Natural killer cell (primary cell): Measurements from ENCODE around the gene NME7. TPM values are rescaled to one million over a fixed set of nuclear protein-coding genes. Genes with fewer than 3 reads are reported as not detected.

Experiments
- ATAC-seq, 3 donors: fragments of 150-1000 bp in 2 of 3; fragments of 200-7000 bp in 1 of 3; cut with Tn5 transposase; 1 replicate in 1 of 3; 2 replicates in 2 of 3; pipeline ENCODE4 v1.10.0; 2021; ENCODE audit warnings: mild to moderate bottlenecking in 2 of 3, moderate library complexity in 2 of 3
- DNase-seq, 2 donors: peaks; one replicate each; pipeline versions ENCODE4 v3.0.0 to v3.0.0-alpha.2; 2013 to 2021; ENCODE audit warnings: mixed read lengths in 1 of 2
- H3K27ac ChIP-seq: one replicate; pipeline ENCODE4 v1.5.1; 2013; ENCODE audit warnings: mild to moderate bottlenecking, low read length
- H3K27me3 ChIP-seq: one replicate; pipeline ENCODE4 v1.6.1; 2013; ENCODE audit warnings: low read length; ENCODE audit not compliant: control insufficient read depth, insufficient read depth
- H3K36me3 ChIP-seq: one replicate; pipeline ENCODE4 v1.6.1; 2013; ENCODE audit warnings: low read length; ENCODE audit not compliant: control insufficient read depth, insufficient read depth
- H3K4me1 ChIP-seq: one replicate; pipeline ENCODE4 v1.6.1; 2013; ENCODE audit warnings: low read length; ENCODE audit not compliant: control insufficient read depth, insufficient read depth
- H3K4me3 ChIP-seq: one replicate; pipeline ENCODE4 v1.5.1; 2013; ENCODE audit warnings: low read length
- H3K9me3 ChIP-seq: one replicate; pipeline ENCODE4 v1.6.1; 2013; ENCODE audit warnings: low read length; ENCODE audit not compliant: control insufficient read depth, insufficient read depth
- H3K27ac Mint-ChIP-seq, 2 donors: one replicate each; pipeline ENCODE4 v1.8.0; 2022; ENCODE audit warnings: mild to moderate bottlenecking in 2 of 2, mixed read lengths in 2 of 2, moderate library complexity in 1 of 2
- H3K27me3 Mint-ChIP-seq, 2 donors: one replicate each; pipeline ENCODE4 v1.8.0; 2022; ENCODE audit warnings: low read depth in 2 of 2, mixed read lengths in 2 of 2
- H3K36me3 Mint-ChIP-seq: one replicate; pipeline ENCODE4 v1.8.0; 2022; ENCODE audit warnings: mixed read lengths
- H3K4me1 Mint-ChIP-seq, 2 donors: one replicate each; pipeline ENCODE4 v1.8.0; 2022; ENCODE audit warnings: mixed read lengths in 2 of 2
- H3K4me3 Mint-ChIP-seq: one replicate; pipeline ENCODE4 v1.8.0; 2022; ENCODE audit warnings: mild to moderate bottlenecking, moderate library complexity, mixed read lengths
- H3K9me3 Mint-ChIP-seq, 2 donors: one replicate each; pipeline ENCODE4 v1.8.0; 2022; ENCODE audit warnings: mixed read lengths in 2 of 2
- WGBS: methylation state at CpG from one replicate; pipeline ENCODE4 v1.1.7; 2013; ENCODE audit warnings: missing lambda C conversion rate; ENCODE audit not compliant: insufficient coverage; 5-methylcytosine and 5-hydroxymethylcytosine counted together
- intact Hi-C: fragments of 100-400 bp; cut with micrococcal nuclease; formaldehyde crosslinking; loops from one replicate; pipeline ENCODE4 v1.14.2; 2022
- total RNA-seq, 4 donors: library from RNA; stranded (reverse); fragments of 120-200 nt in 1 of 4; gene quantifications; one replicate each; pipeline versions ENCODE4 v1.2.3 to v1.2.4, GENCODE V29; 2013 to 2022
- TF ChIP-seq, protein P1 (sequence below): fragments of 200-600 bp; IDR thresholded peaks from one replicate; pipeline ENCODE4 v1.8.0; 2022; ENCODE audit warnings: antibody characterized with exemption

Gene NME7
- total RNA-seq, 3 donors from 2014 or later (not counting 1 experiment from before 2014, with no cell fraction given) = 5.2 to 9.9 (median 9.8) TPM

DNA sequence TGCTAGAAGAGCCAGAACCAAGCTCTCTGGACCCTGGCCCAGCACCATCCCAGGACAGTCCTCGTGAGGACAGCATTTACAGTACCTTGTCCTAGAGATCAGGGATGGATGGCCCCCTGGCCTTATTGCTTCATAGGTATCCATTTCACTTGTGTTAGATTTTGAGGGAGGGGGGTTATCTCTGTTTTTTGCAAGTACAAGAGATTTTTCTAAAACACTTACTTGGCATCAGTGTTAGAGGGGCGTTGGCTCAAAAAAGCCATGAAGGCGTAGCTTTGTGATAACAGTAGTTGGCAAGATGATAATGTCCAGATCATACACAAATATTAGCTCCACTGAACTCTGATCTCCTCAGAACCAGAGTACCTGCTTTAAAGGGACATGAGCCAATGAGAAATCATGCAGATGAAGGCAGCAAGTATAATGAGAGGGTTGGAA is 266.9 kb downstream of the NME7 start:
- no peak for DNase-seq
- TF ChIP-seq, protein P1, sequence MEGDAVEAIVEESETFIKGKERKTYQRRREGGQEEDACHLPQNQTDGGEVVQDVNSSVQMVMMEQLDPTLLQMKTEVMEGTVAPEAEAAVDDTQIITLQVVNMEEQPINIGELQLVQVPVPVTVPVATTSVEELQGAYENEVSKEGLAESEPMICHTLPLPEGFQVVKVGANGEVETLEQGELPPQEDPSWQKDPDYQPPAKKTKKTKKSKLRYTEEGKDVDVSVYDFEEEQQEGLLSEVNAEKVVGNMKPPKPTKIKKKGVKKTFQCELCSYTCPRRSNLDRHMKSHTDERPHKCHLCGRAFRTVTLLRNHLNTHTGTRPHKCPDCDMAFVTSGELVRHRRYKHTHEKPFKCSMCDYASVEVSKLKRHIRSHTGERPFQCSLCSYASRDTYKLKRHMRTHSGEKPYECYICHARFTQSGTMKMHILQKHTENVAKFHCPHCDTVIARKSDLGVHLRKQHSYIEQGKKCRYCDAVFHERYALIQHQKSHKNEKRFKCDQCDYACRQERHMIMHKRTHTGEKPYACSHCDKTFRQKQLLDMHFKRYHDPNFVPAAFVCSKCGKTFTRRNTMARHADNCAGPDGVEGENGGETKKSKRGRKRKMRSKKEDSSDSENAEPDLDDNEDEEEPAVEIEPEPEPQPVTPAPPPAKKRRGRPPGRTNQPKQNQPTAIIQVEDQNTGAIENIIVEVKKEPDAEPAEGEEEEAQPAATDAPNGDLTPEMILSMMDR = no peak
- no peaks in the 10 kb centered on the region for H3K36me3 ChIP-seq
- peaks cover 0 to 17% of the 10 kb centered on the region in 2 donors for H3K4me1 Mint-ChIP-seq
- no peaks in the 10 kb centered on the region for H3K9me3 ChIP-seq
- no peak overlapping the region for H3K27ac Mint-ChIP-seq
- 95% methylated on average over 1 of the region's 3 CpGs for WGBS
- H3K36me3 Mint-ChIP-seq = no peaks in the 10 kb centered on the region
- H3K9me3 Mint-ChIP-seq = no peaks in the 10 kb centered on the region
- H3K4me1 ChIP-seq = peaks cover 9% of the 10 kb centered on the region
- H3K27me3 Mint-ChIP-seq = peaks cover 8 to 10% of the 10 kb centered on the region in 2 donors
- no peak overlapping the region for H3K4me3 ChIP-seq
- H3K27me3 ChIP-seq = no peaks in the 10 kb centered on the region
- no peak overlapping the region for H3K4me3 Mint-ChIP-seq
- ATAC-seq = no peak
- intact Hi-C loops = loop anchor here (10.0 kb wide), 1 partner anchor 264 kb away; the partner anchor contains the start of genes BLZF1 and NME7
- no peak overlapping the region for H3K27ac ChIP-seq

DNA sequence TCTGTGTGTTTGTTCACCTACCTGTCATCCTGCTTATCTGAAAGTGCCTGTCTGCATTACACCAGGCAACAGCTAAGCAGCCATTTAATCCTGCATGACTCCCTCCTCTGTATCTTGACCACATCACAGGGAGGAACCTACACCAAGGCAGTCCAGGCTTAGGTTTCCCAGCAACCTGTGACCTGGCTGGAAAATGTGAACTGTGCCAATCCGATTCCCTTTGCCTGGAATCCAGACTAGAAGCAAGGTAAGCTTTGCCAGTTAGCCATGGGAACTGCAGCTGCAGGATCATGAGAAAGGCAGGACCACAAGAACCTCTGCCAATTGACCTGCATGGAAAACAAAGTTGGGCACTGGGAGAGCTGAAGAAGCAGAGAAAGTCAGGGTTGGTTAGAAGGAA is 267.4 kb downstream of the NME7 start:
- Histone ChIP-seq H3K4me3 (no peak overlapping the region), H3K9me3 (no peaks in the 10 kb centered on the region), H3K36me3 (no peaks in the 10 kb centered on the region), H3K27me3 (no peaks in the 10 kb centered on the region), H3K4me1 (peaks cover 5% of the 10 kb centered on the region), H3K27ac (no peak overlapping the region)
- intact Hi-C loops = loop anchor here (10.0 kb wide), 1 partner anchor 265 kb away; the partner anchor contains the start of genes BLZF1 and NME7
- no peaks in the 10 kb centered on the region for H3K36me3 Mint-ChIP-seq
- H3K4me3 Mint-ChIP-seq = no peak overlapping the region
- no peak overlapping the region for H3K27ac Mint-ChIP-seq
- ATAC-seq (no peak), DNase-seq (no peak)
- WGBS = 76% methylated on average over 1 of the region's 1 CpG
- TF ChIP-seq, protein P1 = no peak
- H3K9me3 Mint-ChIP-seq = no peaks in the 10 kb centered on the region
- peaks cover 8 to 10% of the 10 kb centered on the region in 2 donors for H3K27me3 Mint-ChIP-seq
- peaks cover 0 to 13% of the 10 kb centered on the region in 2 donors for H3K4me1 Mint-ChIP-seq

DNA sequence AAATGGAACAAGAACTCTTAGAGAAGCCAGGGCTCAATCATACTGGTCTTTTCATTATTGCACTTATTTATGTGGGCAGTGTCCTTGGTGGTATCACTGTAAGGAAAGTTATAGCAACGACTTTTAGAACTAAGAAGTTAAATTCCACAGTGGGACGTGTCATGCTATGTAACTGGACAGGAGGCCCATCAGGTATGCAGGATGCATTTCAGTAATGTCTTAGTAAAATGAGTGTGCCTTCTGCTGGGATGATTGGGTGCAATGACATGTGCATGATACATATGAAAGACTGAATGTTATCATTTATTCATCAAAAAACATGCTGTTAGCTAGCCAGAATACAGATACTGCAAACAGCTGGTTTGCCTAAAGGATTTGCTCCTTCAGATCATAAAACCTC is 268.0 kb downstream of the NME7 start:
- H3K4me1 ChIP-seq = no peaks in the 10 kb centered on the region
- H3K27ac ChIP-seq = no peak overlapping the region
- Mint-ChIP-seq H3K4me3 (no peak overlapping the region), H3K27me3 (peaks cover 7 to 10% of the 10 kb centered on the region in 2 donors), H3K4me1 (peaks cover 0 to 7% of the 10 kb centered on the region in 2 donors), H3K9me3 (no peaks in the 10 kb centered on the region), H3K36me3 (no peaks in the 10 kb centered on the region), H3K27ac (no peak overlapping the region)
- ATAC-seq (no peak), DNase-seq (no peak)
- no peaks in the 10 kb centered on the region for H3K27me3 ChIP-seq
- H3K36me3 ChIP-seq = no peaks in the 10 kb centered on the region
- TF ChIP-seq, protein P1 = no peak
- whole genome bisulfite sequencing = 95% methylated on average over 2 of the region's 2 CpGs
- intact Hi-C loops = no loop called here
- no peak overlapping the region for H3K4me3 ChIP-seq
- H3K9me3 ChIP-seq = no peaks in the 10 kb centered on the region

DNA sequence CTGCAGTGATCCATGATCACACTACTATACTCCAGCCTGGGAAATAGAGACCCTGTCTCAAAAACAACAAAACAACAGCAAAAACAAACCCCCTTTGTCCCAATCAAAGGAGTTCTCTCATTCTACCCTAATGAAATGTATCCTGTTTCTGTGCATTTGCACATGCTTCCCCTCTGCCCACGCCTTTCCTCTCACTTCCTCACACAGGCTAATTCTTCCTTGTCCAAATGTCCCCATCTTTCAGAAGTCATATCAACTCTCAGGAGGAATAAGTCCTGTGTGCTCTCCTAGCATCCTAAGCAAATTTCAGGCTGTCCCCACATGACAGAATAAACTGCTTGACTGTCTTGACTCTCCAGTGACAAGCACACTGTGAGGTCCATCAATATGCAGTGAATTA is 269.2 kb downstream of the NME7 start:
- no peak overlapping the region for H3K27ac Mint-ChIP-seq
- Histone ChIP-seq H3K36me3 (no peaks in the 10 kb centered on the region), H3K27ac (no peak overlapping the region), H3K9me3 (no peaks in the 10 kb centered on the region), H3K4me3 (no peak overlapping the region), H3K4me1 (no peaks in the 10 kb centered on the region), H3K27me3 (no peaks in the 10 kb centered on the region)
- H3K4me1 Mint-ChIP-seq = peaks cover 0 to 6% of the 10 kb centered on the region in 2 donors
- H3K36me3 Mint-ChIP-seq = no peaks in the 10 kb centered on the region
- 83% methylated on average over 1 of the region's 1 CpG for WGBS
- intact Hi-C loops = no loop called here
- H3K4me3 Mint-ChIP-seq = no peak overlapping the region
- H3K27me3 Mint-ChIP-seq = peaks cover 8 to 10% of the 10 kb centered on the region in 2 donors
- DNase-seq (no peak), ATAC-seq (no peak)
- TF ChIP-seq, protein P1 = no peak
- H3K9me3 Mint-ChIP-seq = no peaks in the 10 kb centered on the region
